ENCODE data around the gene PRIMA1.
"Not testable (repeated sequence)": the region's sequence is repeated elsewhere in the genome, so short reads cannot be mapped to it uniquely, and the experiment has no call there.

The PRIMA1 gene, protein sequence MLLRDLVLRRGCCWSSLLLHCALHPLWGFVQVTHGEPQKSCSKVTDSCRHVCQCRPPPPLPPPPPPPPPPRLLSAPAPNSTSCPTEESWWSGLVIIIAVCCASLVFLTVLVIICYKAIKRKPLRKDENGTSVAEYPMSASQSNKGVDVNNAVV

DNA sequence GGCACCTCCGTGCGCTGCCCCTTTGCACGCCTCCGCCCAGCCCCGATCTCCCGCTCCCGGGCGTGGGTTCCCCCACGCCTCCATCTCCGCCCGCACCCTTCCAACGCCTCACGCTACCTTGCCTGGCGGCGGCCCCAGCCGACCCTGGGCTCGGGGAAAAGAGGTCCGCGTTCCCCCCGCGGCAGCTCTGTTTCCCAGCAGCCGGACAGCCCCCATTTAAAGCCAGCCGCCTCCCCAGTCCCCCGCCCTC, at the start of gene PRIMA1:
Gene PRIMA1, minus strand, starts transcription at position 193 of the 250 bp plus-strand sequence. CDS start 767 bp downstream, outside the sequence.
- in situ Hi-C loops (cut with MboI; ENCODE audit: low sequenced_read_pairs), result no loop called here

DNA sequence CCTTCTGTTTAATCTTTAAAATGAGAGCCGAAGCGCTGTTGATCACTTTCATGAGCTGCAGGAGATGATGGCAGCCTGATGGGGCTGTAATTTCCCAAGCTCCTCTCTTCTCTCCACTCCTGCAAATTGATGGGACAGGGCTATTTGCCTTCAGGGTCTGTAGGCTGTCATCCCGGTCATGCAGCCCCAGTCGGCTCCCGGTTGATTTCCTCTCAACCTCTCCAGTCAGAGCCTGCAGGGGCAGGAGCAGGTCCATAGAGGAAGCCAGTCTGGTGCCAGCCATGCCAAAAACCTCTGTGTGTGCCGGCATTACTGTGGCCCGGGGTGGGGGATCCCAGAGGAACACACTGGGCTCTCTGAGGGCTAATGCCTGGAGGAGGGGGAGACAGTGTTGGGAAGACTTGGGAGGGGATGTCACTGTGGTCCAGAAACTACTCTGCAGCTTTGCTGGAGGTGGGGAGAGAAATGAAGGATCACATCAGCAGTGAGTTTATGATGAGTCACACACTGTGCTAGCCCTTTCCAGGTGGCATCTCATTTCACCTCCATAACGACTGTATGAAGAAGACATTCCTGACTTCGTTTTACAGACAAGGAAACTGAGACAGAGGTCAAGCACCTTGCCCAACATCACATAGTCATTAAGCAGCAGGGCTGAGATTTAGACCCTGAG, 46.5 kb upstream of the PRIMA1 start:
- in situ Hi-C loops (cut with MboI; ENCODE audit: low sequenced_read_pairs), result no loop called here

DNA sequence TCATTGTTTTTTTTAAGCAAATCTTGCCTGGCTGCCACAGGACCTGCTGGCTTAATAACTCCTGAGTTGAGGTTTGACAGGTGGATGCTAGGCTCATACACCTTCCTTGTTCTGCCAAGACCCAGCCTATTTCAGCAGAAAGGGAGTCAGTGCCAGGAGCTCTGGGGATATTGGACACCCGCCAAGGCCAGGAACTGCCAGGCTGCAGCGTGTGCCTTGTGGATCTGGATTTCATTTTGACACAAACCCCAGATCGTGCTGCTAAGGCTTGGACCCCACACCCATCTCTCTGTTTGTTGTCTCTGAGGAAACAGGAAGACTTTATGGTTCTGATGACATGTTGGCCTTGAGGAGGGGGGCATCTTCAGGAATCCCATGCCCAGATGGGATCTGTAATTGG, 44.4 kb upstream of the PRIMA1 start:
- in situ Hi-C loops (cut with MboI; ENCODE audit: low sequenced_read_pairs), result no loop called here

DNA sequence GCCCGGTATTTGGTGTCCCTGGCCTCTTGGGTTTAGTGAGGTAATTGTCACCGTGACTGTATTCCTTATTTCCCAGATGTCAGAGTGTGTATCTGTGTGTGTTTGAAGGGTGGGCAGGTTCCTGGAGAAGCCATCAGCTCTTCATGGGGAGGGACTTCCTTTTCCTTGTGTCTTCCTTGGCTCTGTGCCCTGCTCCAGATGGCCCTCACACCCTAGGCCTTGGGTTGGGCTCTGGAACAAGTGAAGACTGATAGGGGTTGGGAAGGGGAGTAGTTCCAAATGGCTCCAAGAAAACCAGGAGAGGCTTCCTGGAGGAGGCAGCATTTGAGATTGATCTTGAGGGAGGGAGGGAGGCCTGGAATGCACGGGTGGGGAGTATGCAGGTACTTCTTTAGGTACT, 43.8 kb upstream of the PRIMA1 start:
- in situ Hi-C loops (cut with MboI; ENCODE audit: low sequenced_read_pairs), result no loop called here

DNA sequence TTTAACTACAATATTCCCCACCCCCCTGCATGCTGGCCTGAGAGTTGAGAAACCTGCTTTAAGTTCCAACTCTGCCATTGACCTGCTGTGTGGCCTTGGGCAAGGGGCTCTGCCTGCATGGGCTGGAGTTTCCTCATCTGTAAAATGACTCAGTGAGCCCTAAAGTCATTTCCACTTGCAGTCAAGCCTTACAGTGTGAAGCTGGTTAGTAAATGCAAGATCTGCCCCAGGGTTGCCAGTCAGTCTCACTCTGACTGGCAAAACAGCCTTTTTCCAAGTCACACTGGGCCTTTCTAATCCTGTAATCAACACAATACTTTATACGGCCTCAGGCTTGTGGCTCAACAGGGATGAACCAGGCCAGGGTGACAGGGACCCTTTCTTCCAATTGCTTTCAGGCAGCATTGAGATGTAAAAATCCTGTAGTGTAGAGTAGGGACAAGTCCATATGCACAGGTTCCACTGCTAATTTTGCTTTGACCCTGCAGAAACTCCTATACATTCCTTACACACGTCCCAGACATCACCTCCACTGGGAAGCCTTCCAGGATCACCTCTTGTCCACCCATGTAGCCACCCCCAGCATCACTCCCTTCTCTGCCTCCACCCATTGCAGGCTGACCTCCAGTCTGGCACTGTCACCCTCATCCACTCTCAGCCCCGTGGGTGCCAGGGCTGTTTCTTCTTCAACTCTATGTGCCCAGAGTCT, 42.6 kb upstream of the PRIMA1 start:
- in situ Hi-C loops (cut with MboI; ENCODE audit: low sequenced_read_pairs), result no loop called here

DNA sequence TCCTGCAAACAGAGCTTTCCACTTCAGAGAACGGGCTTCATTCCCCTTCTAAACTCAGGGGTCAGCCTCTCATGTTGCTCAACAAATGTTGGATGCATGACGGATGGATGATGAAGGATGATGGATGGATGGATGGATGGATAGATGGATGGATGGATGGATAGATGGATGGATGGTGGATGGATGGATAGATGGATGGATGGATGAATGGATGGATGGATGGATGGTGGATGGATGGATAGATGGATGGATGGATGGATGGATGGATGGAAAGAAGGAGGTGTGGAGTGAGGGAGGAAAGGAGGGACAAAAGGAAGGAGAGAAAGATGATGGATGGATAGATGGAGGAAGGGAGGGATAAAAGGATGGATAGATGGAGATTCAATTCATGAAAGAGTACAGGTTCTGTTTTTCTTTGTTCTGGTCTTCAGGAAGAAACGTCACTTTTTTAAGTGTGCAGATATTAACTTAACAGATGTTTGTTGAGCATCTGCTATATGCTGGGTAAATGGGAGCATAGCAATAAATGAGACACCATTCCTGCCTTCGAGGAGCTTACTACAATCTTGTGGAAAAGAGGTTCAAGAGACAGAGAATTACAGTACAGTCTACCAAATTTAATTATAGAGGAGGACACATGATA, 41.7 kb upstream of the PRIMA1 start:
- in situ Hi-C loops (cut with MboI; ENCODE audit: low sequenced_read_pairs), result no loop called here

DNA sequence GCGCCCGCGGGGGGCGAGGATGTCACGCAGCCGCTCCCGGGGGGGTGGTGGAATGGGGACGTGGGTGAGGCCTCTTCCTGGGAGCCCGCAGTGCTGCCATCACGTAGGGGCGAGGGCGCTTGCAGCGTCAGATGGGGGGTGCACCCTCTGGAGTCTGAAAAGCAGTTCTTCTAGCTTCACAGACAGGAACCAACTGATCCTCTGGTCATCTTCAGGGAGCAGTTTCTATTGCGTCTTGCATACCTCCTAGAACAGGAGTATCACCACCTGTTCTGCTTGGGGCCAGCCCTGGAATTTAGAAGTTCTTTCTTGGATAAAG, 36.9 kb upstream of the PRIMA1 start:
- in situ Hi-C loops (cut with MboI; ENCODE audit: low sequenced_read_pairs), result no loop called here

DNA sequence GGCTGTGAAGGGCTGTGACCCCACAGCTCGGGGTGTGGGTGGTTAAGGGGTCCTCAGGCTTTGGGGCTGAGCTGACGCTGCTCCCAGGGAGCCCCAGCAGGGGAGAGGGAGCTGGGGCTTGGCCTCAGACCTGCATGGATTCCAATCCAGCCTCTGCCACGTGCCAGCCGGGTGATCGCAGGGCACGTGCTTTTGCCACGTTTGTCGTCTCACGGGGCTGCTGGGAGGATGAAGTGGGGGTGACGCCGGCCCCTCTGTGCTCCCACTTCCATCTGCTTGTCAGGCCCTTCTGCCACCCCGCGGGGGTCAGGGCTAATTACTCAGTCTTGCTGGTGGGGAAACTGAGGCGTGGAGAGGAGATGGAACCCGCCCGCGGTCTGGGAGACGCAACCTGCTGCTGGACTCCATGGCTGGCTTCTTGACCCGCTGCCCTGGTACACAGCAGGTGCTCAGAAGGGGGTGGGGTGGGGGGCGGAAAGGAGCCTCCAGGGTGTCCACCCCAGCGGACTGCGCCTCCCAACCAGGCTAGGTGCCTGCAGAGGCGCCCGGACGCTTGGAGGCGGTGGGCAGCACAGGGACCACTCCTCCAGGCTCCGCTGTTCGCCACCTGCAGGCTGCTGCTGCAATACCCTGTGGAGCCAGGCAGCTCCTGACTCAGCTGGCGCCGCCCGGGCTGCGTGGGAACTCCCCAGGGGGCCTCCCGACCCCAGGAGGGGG, 36.4 kb upstream of the PRIMA1 start:
- in situ Hi-C loops (cut with MboI; ENCODE audit: low sequenced_read_pairs), result no loop called here

DNA sequence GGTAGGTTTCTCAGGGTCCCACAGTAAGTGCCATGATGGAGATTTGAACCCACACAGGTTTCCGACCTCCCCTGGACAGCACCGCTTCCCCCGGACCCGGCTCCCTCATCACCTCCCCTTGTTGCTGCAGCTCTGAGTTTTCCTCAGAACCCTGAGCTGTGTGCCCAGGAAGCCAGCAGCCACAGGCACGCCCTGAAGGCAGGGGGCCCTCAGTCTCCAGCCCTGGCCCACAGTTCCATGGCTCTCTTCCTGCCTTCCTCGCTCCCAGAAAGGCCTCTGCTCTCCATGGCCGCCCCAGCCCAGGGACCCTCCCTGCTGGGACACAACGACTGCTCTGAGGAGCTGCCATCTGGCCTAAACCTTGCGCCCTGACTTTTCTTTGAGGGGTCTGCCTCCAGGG, 35.8 kb upstream of the PRIMA1 start:
- in situ Hi-C loops (cut with MboI; ENCODE audit: low sequenced_read_pairs), result no loop called here

DNA sequence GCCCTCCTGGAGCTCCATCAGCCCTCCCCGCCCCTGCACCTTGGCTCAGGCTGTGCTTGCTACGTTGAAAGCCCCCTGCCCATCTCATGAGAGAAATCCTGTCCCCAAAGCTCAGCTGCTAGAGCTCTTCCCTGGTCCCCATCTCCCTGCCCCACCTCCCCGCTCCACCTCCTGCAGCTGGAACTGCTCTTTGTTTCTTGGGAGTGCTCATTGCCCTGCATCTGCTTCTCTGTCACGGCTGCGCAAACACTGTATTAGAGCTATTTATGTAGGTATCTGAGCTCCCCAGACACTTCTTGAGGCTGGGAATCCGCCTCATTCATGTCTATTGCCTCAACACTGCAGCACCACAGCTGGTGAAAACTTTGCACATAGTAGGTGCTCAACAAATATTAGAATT, 32.8 kb upstream of the PRIMA1 start:
- in situ Hi-C loops (cut with MboI; ENCODE audit: low sequenced_read_pairs), result no loop called here

DNA sequence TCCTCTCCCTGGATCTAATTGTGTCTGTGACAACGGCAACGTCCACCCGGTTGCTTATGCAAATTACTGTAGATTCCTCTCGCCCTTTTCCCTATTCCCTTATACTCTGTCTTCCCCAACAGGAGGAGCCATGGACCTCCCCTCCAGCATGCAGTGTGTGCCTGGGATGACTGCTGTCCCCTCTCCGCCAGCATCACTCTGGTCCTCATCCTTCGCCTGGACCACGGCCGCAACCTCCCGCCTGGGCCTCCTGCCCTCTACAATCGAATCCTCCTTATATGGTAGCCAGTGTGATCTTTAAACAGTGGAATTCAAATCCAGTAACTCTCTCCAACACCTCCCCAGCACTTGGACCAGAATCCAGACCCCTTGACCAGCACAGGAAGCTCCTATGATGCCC, 30.6 kb upstream of the PRIMA1 start:
- in situ Hi-C loops (cut with MboI; ENCODE audit: low sequenced_read_pairs), result no loop called here

DNA sequence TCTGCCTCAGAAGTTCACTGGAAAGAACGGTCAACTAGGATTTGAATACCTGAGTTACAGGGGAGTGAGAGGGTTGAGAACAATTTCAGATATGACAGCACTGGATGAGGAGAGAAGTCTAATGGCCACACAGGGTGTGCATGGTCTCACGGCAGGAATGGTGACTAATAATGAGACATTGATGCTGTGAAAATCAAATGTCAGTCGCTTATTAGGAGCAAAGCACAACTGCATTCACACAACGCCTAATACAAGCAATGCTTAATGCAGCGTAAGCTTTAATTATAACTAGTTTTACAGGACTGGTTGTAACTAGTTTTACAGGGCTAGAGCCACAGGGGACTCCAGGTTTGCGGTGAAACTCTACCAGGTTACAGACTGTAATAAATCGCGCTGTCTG, 23.4 kb upstream of the PRIMA1 start:
- in situ Hi-C loops (cut with MboI; ENCODE audit: low sequenced_read_pairs), result no loop called here

DNA sequence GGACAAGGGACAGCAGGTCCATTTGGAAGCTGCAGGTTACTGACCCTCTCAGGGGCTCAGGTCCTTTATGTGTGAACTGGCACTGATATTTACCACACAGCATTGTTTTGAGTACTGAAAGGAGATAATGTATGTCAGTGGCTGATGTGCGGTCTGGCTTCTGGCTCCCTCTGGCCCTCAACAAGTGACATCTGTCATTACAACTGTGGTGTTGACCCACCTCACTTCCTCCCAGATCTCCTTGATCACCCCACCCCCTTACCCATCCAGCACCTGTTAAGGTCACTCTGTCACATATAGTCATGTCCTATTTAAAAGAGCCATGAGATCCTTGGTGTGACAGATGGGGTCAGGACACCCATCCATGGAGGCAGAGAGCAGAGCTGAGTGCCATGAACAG, 22.7 kb upstream of the PRIMA1 start:
- in situ Hi-C loops (cut with MboI; ENCODE audit: low sequenced_read_pairs), result no loop called here

DNA sequence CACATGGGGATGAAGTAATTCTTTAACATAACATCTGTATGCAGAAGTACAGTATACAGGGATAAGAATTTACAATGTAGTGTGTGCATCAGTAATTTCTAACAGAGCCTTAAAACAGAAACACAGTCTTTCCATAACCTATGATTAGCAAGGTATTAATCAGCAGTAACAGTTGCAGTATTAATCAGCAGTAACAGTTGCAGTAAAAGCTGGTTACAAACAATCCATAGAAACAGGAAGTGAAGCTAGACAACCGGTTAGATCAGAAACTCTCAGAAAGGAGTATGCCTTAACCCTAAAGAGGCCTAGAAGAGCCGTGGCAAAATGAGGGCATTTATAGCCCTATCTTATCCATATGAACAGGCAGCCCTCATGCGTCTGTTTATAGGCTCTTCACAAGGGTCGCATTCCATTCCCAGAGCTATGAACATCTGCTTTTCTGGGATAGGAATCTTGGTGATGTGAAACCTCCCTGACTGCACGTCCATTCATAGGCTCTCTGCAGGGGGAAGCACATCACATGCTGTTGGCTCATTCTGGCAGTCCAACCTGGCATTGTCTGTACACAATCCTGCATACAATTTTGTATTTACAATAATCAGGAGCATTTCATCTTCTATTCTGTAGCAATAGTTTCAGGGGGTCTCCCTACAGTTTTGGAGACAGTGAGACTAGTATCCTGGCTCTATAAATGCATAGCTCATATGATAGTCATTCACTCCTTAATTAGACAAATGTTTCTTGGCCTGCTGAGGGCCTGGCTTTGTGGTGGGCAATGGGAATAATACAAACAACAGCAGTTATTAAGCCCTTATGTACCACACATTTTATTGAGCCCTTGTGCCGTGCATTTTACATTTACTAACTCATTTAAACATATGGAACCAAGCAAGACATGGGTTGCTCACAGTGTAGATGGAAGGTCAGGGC, 21.5 kb upstream of the PRIMA1 start:
- in situ Hi-C loops (cut with MboI; ENCODE audit: low sequenced_read_pairs), result not testable (repeated sequence)

DNA sequence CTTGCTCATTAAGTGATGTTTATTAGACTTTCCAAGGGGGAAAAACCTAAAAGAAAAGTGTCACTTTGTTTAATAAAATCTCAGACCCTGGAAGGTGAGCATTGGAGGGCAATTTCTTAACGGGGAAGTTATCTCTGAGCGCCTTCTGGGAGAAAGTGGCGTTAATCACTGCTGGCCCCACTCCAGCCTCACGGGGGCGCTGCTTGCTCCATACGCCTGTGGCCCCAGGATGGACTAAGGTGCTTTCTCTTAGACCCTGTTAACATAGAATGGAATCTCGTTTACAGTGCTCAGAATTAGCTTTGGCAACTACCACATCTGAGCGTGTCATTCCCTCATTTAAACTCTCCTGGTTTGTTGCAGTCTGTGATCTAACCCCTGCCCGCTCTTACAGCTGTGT, 16.4 kb upstream of the PRIMA1 start:
- in situ Hi-C loops (cut with MboI; ENCODE audit: low sequenced_read_pairs), result no loop called here

DNA sequence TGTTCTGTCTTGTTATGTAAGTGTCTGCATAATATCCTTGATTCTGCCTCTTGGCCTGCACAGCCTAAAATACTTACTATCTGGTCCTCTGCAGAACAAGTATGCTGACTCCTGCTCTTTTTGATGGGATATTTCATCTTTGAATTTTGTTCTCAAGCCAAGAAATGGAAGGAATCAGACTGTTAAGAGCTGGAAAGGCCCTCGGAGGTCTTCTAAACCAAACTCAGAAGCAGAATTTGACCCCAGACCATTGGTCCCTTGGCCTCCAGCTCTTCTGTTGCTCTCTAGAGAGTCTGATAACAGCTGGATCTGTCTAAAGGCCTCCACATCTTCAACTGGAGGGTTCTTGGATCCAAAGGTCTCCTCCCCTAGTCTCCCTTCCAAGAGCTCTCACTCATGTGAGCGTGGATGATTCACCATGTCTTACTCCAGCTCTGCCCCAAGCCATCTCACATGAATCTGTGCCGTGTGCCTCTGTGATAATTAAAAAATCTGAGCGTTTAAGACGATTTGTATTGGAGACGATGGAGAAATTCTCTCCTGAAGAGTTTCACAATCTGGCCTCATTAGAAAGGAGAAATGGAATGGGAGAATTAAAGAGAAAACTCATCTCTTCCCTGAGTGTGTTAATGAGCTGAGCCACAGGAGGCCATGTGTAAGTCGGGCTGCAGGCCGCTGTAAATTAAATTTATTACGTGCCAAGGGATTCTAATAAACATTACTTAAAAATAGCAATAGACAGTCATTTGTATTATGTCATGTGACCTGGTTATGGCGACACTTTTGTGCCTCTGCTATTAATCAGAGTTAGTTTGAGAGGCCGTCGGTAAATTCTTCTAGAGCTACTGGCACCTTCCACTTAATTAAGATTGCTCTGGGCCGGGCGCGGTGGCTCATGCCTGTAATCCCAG, 15.4 kb upstream of the PRIMA1 start:
- in situ Hi-C loops (cut with MboI; ENCODE audit: low sequenced_read_pairs), result no loop called here

DNA sequence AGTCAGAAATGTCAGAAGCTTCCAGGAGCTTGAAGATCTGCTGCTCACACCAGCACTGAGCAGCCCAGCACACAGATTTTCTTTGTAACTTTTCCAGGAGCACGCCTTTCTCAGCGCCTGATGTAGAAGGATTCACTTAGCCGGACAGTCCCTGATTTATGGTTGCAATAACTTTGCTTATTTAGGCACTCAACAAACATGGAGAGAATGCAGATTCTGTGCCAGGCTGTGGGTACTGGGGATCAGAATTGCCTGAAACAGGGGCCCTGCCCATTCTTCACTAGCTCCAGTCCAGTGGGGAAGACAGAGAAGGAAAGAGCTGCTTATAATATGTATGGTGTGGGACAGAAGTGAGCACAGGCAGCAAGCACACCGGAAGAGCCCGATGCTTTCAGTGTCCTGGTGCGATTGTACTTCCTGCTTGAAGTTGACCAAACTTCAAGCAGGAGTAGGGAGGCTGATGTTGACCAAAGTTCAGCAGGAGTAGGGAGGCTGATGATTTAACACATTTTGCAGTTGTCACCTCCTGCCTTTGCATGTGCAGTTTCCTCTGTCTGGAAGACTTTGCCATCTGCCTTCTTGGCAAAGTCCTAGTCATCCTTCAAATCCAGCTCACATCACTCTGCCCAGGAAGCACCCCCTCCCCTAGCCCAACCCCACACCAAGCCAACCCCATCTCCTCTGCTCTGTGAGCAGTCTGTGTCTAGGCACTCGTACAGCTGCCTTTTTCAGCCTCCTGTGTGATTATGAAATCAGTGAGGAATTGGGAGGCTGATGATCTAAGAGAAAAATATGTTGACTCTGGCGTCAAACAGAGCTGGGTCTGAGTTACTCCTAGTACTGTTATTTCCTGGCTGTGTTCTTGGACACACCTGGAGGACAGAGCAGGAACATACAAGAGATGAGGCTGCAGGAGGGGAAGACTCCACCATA, 12.0 kb upstream of the PRIMA1 start:
- in situ Hi-C loops (cut with MboI; ENCODE audit: low sequenced_read_pairs), result no loop called here

DNA sequence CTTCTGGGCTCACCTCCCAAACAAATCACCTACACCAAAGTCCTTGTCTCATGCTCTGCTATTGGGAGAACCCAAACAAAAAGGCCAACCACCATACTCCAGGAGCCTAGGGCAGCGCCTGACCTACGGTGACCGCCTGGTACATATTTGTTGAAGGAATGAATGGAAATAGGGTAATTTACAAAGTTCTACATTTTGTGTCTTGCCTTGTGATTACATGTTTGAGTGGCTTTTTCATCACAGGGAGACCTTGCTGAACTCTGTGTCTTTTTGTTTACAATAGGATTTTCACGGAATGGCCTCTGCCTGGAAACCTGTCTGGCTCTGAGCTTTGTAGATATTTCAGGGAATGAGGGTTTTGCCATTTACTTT, 11.3 kb upstream of the PRIMA1 start:
- in situ Hi-C loops (cut with MboI; ENCODE audit: low sequenced_read_pairs), result no loop called here

DNA sequence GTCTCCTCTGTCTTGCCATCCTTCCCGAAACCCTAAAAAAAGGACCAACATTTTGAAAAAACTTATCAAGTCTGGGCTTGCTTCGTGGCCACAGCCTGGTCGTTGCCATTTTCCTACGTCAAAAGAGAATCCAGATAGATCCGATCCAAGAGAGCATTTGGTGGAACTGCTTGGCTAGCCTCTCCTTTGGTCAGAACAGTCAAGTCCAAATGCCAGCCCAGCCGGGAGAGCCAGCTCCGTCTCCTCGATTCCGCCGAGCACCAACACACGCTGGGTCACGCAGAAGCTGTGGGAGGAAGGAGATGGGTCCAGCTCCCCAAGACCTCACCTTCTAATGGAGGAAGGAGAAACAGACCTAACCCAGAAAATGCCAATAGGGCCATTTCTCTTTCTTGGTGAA, 9.3 kb upstream of the PRIMA1 start:
- in situ Hi-C loops (cut with MboI; ENCODE audit: low sequenced_read_pairs), result no loop called here

All from HL-60/S4 treated with phorbol 12-myristate 13-acetate at 8.2 ng/mL for 4 days and 3 days (cell line).